Esophagus (tissue), 2 donors: ENCODE measurements around the gene SMARCC2. TPM values are rescaled to one million over a fixed set of nuclear protein-coding genes. Genes with fewer than 3 reads are reported as not detected.

Experiments
- H3K27ac ChIP-seq, 2 donors: one replicate each; pipeline ENCODE4 v1.5.1; 2013; ENCODE audit warnings: low read depth in 2 of 2, mild to moderate bottlenecking in 2 of 2, inconsistent platforms in 1 of 2, low read length in 1 of 2, moderate library complexity in 1 of 2
- H3K27me3 ChIP-seq, 2 donors: one replicate each; pipeline ENCODE4 v1.6.1; 2013; ENCODE audit warnings: low read length in 2 of 2, control low read depth in 1 of 2, mild to moderate bottlenecking in 1 of 2; ENCODE audit not compliant: insufficient read depth in 2 of 2, control insufficient read depth in 1 of 2
- H3K36me3 ChIP-seq, 2 donors: one replicate each; pipeline ENCODE4 v1.6.1; 2013; ENCODE audit warnings: low read length in 1 of 2; ENCODE audit not compliant: control insufficient read depth in 2 of 2, insufficient read depth in 2 of 2
- H3K4me1 ChIP-seq, 2 donors: one replicate each; pipeline ENCODE4 v1.6.1; 2013; ENCODE audit warnings: low read length in 1 of 2; ENCODE audit not compliant: control insufficient read depth in 2 of 2, insufficient read depth in 2 of 2
- H3K4me3 ChIP-seq, 2 donors: one replicate each; pipeline ENCODE4 v1.5.1; 2013; ENCODE audit warnings: low read length in 2 of 2, mild to moderate bottlenecking in 2 of 2, low read depth in 1 of 2, moderate library complexity in 1 of 2
- H3K9me3 ChIP-seq, 2 donors: one replicate each; pipeline ENCODE4 v1.6.1; 2013; ENCODE audit warnings: mild to moderate bottlenecking in 2 of 2, low read depth in 1 of 2, low read length in 1 of 2, moderate library complexity in 1 of 2; ENCODE audit not compliant: control insufficient read depth in 2 of 2, insufficient read depth in 1 of 2
- WGBS, 2 donors: extraction: QIAGEN DNeasy Blood & Tissue Kit; methylation state at CpG; one replicate each; pipeline ENCODE4 v1.1.7; 2013; 5-methylcytosine and 5-hydroxymethylcytosine counted together
- polyA plus RNA-seq, 2 donors: library from polyadenylated mRNA; stranded (reverse); fragments of 200-250 nt; gene quantifications; one replicate each; pipeline ENCODE4 v1.2.3, GENCODE V29; 2013
- donor health status: healthy with polysubstance abuse.
- donor health status: Bipolar disorder and iron deficiency.

SMARCC2 gene
- polyA plus RNA-seq, 2 donors = 21.4 to 31.4 TPM

DNA sequence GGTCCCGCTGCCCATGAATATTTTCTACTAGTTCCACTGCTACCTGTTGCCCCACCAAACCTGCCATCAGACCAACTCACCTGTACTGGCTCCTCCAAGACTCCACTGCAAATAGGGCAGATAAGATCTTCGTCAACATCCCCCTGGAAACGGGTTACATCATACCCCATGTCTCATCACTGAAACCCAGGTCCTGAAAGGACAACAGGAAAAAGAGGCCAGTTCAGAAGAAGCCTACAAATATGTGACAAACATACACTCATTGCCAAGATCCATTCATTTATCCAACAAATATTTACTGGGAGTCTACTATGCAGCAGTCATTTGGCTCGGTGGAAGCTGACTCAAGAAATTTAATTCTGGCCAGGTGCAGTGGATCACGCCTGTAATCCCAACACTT, 24.6 kb upstream of the SMARCC2 start:
- H3K36me3 ChIP-seq = peaks cover 4 to 24% of the 10 kb centered on the region in 2 donors
- WGBS, 2 donors = 86 to 87% methylated on average over 5 of the region's 5 CpGs
- no peaks in the 10 kb centered on the region for H3K27me3 ChIP-seq

DNA sequence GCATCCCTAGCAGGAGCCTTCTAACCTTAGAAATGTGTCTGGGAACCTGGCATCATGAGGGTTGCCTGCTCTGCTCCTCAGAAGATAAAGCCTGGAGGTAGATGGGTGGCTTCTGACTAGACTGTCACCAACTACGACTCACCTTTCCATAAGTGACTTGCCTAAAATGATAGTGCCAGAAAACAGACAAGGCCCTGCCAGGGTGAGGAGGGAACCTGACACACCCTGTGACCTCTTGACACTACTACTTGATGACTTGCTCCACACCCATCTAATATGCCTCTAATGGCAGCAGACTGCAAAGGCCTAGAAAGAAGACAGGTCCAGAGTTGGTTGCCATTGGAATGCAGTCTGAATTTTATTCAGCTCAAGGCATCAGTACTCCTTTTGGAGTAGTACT, 23.1 kb upstream of the SMARCC2 start:
- no peak overlapping the region for H3K27ac ChIP-seq
- 63 to 93% methylated on average over 1 of the region's 1 CpG for WGBS, 2 donors
- H3K27me3 ChIP-seq = no peaks in the 10 kb centered on the region
- no peaks in the 10 kb centered on the region for H3K9me3 ChIP-seq
- H3K4me3 ChIP-seq = no peak overlapping the region
- peaks cover 9 to 32% of the 10 kb centered on the region in 2 donors for H3K36me3 ChIP-seq
- no peaks in the 10 kb centered on the region for H3K4me1 ChIP-seq

More for the DNA sequence above, 24.6 kb upstream of the SMARCC2 start:
- Histone ChIP-seq H3K27ac (no peak overlapping the region), H3K9me3 (no peaks in the 10 kb centered on the region), H3K4me1 (no peaks in the 10 kb centered on the region), H3K4me3 (no peak overlapping the region)

DNA sequence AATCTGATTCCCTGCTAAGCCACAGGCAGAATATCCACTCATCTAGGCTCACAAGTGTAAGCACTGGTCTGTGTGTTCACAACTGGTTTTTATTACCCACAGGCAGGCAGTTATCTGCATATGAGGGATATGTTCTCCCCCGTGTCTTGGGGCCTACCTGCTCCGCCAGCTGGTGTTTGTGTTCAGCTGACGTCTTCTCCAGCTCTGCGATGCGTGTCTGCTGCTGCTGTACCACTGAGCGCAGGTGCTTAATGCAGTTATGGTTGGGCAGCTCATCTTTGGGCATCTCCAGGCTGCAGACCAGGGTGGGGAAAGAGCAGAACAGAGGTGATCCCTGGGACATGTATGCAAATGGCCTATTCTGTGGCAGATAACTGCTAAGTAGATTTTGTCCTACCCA, 18.7 kb upstream of the SMARCC2 start:
- Histone ChIP-seq H3K27ac (no peak overlapping the region), H3K9me3 (no peaks in the 10 kb centered on the region), H3K4me1 (no peaks in the 10 kb centered on the region), H3K27me3 (no peaks in the 10 kb centered on the region), H3K4me3 (no peak overlapping the region), H3K36me3 (peaks cover 14 to 33% of the 10 kb centered on the region in 2 donors)
- WGBS, 2 donors = 88 to 89% methylated on average over 6 of the region's 6 CpGs

DNA sequence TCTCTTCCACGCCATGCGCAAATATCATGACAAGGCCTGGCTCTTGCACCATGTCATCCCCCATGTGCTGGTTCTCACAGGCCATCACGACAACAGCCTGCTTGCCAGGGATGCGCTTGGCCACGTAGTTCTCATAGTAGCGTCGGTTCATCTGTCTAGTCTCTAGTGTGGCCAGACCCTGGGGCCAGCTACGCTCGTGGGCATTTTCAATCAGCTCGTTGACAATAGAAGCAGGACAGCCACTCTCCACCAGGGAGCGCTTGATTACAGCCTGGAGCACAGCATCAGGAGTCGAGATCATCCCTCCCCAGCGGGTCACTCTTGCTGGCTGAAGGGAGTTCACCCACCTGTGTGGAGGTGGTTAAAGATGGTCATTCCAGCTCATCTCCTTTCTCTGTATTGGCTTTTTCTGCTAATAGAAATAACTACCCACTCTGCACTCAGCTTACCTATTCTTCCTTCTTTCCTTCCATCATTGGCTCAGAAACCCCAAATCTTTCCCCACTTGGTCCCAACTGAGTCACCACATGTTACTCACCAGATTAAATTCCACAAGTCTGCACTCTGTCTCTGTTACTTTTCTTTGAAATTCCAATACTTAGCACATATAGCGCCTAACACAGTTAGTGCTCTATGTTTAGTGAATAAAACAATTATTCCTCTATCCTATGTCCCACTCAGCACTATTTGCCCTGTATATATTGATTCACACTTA, 17.3 kb upstream of the SMARCC2 start:
- Histone ChIP-seq H3K36me3 (peaks cover 14 to 26% of the 10 kb centered on the region in 2 donors), H3K27ac (no peak overlapping the region), H3K9me3 (no peaks in the 10 kb centered on the region), H3K4me3 (no peak overlapping the region), H3K4me1 (no peaks in the 10 kb centered on the region), H3K27me3 (no peaks in the 10 kb centered on the region)
- WGBS, 2 donors = 56 to 58% methylated on average over 14 of the region's 14 CpGs

DNA sequence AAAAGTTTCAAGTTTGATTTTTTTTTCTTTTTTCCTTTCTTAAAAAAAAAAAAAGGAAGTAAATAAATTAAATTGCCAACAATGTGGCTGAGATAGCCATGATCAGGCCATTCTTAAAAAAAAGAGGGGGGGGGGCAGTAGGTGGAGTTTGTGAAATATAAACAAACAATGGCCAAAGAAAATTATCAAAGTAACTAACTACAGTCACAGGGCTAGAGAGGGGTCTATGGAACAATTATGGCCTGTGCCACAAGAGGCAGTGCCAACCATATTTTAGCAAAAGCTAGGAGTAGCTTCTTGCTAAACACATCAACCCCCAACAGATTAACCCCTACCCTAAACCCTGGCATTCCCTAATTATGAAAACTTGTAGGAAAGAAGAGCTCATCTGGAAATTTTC, 16.2 kb upstream of the SMARCC2 start:
- Histone ChIP-seq H3K4me1 (no peaks in the 10 kb centered on the region), H3K4me3 (no peak overlapping the region), H3K9me3 (no peaks in the 10 kb centered on the region), H3K27ac (no peak overlapping the region), H3K36me3 (peaks cover 14 to 26% of the 10 kb centered on the region in 2 donors), H3K27me3 (no peaks in the 10 kb centered on the region)

DNA sequence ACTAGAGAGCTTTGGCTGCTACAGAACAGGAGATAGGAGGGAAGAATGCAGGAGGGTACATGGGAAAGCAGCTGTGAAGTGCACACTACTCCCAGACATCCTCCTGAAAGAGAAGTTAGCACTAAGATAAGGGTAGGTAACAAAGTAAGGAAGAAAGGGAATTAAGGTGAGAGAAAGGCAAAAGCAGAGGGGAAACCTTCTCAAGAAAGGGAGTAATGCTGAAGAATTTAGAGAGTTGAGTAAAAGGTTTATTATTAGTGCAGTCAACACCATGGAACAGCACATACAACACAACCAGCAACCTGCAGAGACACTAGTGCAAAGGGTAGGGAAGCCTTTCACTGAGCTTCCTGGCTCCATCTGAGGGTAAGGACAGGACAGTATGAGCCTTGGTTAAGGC, 15.0 kb upstream of the SMARCC2 start:
- no peaks in the 10 kb centered on the region for H3K27me3 ChIP-seq
- H3K4me3 ChIP-seq = no peak overlapping the region
- H3K9me3 ChIP-seq = no peaks in the 10 kb centered on the region
- H3K36me3 ChIP-seq = peaks cover 10 to 20% of the 10 kb centered on the region in 2 donors
- no peaks in the 10 kb centered on the region for H3K4me1 ChIP-seq
- no peak overlapping the region for H3K27ac ChIP-seq

DNA sequence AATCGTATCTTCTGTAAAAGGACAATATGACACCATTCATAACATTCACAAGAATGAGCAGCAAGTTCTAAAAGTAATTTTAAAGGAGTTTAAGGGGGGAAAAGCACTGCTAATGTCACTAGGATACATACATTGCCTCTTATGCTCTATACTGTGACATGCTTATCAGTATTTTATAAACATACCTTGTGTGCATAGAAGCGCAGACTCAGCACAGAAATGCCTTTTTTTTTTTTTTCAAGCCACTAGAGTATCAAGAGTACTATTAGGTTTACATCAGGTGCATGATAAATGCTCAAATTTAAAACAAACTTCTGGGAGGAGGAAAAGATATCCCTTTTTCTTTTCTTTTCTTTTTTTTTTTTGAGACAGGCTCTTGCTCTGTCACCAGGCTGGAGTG, 13.6 kb upstream of the SMARCC2 start:
- 62 to 66% methylated on average over 2 of the region's 2 CpGs for WGBS, 2 donors
- Histone ChIP-seq H3K36me3 (peaks cover 10 to 17% of the 10 kb centered on the region in 2 donors), H3K4me1 (no peaks in the 10 kb centered on the region), H3K9me3 (no peaks in the 10 kb centered on the region), H3K27me3 (no peaks in the 10 kb centered on the region), H3K4me3 (no peak overlapping the region), H3K27ac (no peak overlapping the region)

DNA sequence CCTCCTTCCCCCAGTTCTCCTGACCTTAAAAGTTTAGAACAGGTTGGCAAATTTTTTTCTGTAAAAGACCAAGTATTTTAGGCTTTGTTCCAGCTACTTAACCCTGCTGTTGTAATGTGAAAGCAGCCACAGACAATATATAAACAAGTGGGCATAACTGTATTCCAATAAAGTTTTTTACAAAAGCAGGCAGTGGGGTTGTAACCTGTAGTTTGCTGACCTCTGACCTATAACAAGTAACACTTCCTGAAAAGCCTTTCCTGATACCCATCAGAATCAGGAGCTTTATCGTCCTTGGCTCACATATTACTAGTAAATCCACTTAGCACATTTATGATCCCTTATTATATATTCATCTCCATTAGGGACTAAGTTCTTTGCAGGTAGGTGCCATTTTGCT, 13.1 kb upstream of the SMARCC2 start:
- 50 to 52% methylated on average over 1 of the region's 1 CpG for WGBS, 2 donors
- no peaks in the 10 kb centered on the region for H3K9me3 ChIP-seq
- H3K27ac ChIP-seq = no peak overlapping the region
- no peaks in the 10 kb centered on the region for H3K4me1 ChIP-seq
- H3K27me3 ChIP-seq = no peaks in the 10 kb centered on the region
- H3K4me3 ChIP-seq = no peak overlapping the region
- H3K36me3 ChIP-seq = peaks cover 6 to 13% of the 10 kb centered on the region in 2 donors

DNA sequence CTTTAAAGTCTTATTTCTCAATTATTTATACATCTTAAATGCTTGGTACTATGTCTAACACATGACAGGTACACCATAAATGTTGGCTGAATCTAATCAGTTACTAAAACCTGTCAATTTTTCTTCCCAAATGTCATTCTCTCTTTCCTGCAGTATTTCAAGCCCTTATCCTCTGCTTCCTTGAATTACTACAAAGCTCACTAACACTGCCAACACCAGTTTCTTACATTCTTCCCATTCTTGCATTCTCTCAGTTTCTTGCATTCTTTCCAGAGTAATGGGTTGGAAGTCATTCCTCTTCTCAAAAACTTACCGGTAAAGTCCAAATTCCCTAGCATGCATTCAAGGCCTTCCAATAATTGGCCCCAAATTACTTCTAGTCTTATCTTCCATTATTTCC, 9.6 kb upstream of the SMARCC2 start:
- no peaks in the 10 kb centered on the region for H3K36me3 ChIP-seq
- no peaks in the 10 kb centered on the region for H3K4me1 ChIP-seq
- H3K27ac ChIP-seq = no peak overlapping the region
- H3K27me3 ChIP-seq = no peaks in the 10 kb centered on the region
- H3K9me3 ChIP-seq = no peaks in the 10 kb centered on the region
- 73 to 93% methylated on average over 1 of the region's 1 CpG for WGBS, 2 donors
- H3K4me3 ChIP-seq = no peak overlapping the region

DNA sequence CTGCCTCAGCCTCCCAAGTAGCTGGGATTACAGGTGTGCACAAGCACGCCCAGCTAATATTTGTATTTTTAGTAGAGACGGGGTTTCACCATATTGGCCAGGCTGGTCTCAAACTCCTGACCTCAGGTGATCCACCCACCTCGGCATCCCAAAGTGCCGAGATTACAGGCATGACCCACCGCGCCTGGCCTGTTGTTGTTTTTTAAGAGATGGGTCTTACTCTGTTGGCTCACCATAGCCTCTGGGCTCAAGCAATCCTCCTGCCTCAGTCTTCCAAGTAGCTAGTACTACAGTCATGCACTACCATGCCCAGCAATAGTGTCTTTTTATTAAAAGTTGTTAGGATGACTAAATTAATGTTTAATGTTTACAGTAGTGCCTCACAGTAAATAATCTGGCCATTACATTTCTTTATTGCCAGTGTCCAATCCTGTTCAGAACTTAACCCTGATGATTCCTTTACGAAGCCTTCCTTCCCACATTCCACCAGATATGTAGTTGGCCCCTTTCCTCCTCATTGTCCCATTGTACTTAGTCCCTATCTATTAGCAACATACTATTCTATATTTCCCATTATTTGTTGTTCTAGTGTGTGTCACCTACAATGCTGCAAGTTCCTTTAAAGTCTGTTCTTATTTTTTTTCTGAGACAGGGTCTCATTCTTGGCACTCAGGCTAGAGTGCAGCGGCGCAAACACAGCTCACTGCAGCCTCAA, 8.8 kb upstream of the SMARCC2 start:
- 82 to 92% methylated on average over 9 of the region's 9 CpGs for WGBS, 2 donors

More for the DNA sequence above, 8.8 kb upstream of the SMARCC2 start:
- Histone ChIP-seq H3K27me3 (no peaks in the 10 kb centered on the region), H3K36me3 (no peaks in the 10 kb centered on the region), H3K4me1 (no peaks in the 10 kb centered on the region), H3K4me3 (no peak overlapping the region), H3K9me3 (no peaks in the 10 kb centered on the region), H3K27ac (no peak overlapping the region)
